Smooth muscle cell of the brain vasculature (primary cell): Measurements from ENCODE around the gene JAKMIP1.

Source experiments
- DNase-seq: peaks from one replicate; pipeline ENCODE4 v3.0.0-alpha.2; 2012; ENCODE audit warnings: low read depth, low spot score

JAKMIP1 gene

GRCh38 chr4:6201580-6202091, 1.3 kb upstream of the JAKMIP1 start:
- no peak for DNase-seq

- DNase-seq: no peak
Measured at GRCh38 chr4:6200922-6201362, 593 bp upstream of the JAKMIP1 start.

- DNase-seq: no peak
Measured at GRCh38 chr4:6199422-6199921, 877 bp downstream of the JAKMIP1 start.

GRCh38 chr4:6198768-6199421, 1.5 kb downstream of the JAKMIP1 start:
- no peak for DNase-seq

- no peak for DNase-seq
Measured at GRCh38 chr4:6198278-6198677, 2.1 kb downstream of the JAKMIP1 start.

GRCh38 chr4:6197433-6198174, 2.7 kb downstream of the JAKMIP1 start:
- no peak for DNase-seq

GRCh38 chr4:6196871-6197270, 3.5 kb downstream of the JAKMIP1 start:
- DNase-seq: no peak

GRCh38 chr4:6196324-6196723, 4.0 kb downstream of the JAKMIP1 start:
- no peak for DNase-seq

GRCh38 chr4:6195602-6196319, 4.6 kb downstream of the JAKMIP1 start:
- DNase-seq: no peak

GRCh38 chr4:6194458-6195195, 5.7 kb downstream of the JAKMIP1 start:
- DNase-seq: no peak

- no peak for DNase-seq
Measured at GRCh38 chr4:6193399-6193798, 7.0 kb downstream of the JAKMIP1 start.

- no peak for DNase-seq
Measured at GRCh38 chr4:6192245-6192644, 8.1 kb downstream of the JAKMIP1 start.

GRCh38 chr4:6191448-6192130, 8.8 kb downstream of the JAKMIP1 start:
- DNase-seq: no peak

GRCh38 chr4:6190486-6190885, 9.9 kb downstream of the JAKMIP1 start:
- DNase-seq: no peak

- DNase-seq: no peak
Measured at GRCh38 chr4:6189511-6189910, 10.8 kb downstream of the JAKMIP1 start.

GRCh38 chr4:6188687-6189305, 11.6 kb downstream of the JAKMIP1 start:
- no peak for DNase-seq

GRCh38 chr4:6184169-6184568, 16.2 kb downstream of the JAKMIP1 start:
- DNase-seq: no peak

- no peak for DNase-seq
Measured at GRCh38 chr4:6183740-6184139, 16.6 kb downstream of the JAKMIP1 start.

GRCh38 chr4:6182376-6183280, 17.7 kb downstream of the JAKMIP1 start:
- no peak for DNase-seq
